Esophagus squamous epithelium (tissue), 5 donors: ENCODE data around the gene PITPNB. TPM values are rescaled to one million over a fixed set of nuclear protein-coding genes. Genes with fewer than 3 reads are reported as not detected.
A peak's percentile ranks its signal among the peaks of the same experiment; 100 is the strongest.

Experiments used
- DNase-seq: peaks from one replicate; lab custom pipeline; 2025; lab: John Stamatoyannopoulos, UW
- H3K27ac ChIP-seq, 4 donors: fragments of 200-600 bp; sonication (generic); one replicate each; pipeline ENCODE4 v1.5.1; 2016 to 2019; ENCODE audit warnings: mild to moderate bottlenecking in 1 of 4
- H3K27me3 ChIP-seq, 4 donors: fragments of 200-600 bp; sonication (generic); 1 replicate in 3 of 4; 2 replicates in 1 of 4; pipeline versions ENCODE4 v1.5.1 to v1.6.0; 2017 to 2021; ENCODE audit warnings: antibody characterized with exemption in 1 of 4
- H3K36me3 ChIP-seq, 3 donors: fragments of 200-600 bp; sonication (generic); one replicate each; pipeline ENCODE4 v1.5.1; 2016 to 2019
- H3K4me1 ChIP-seq, 3 donors: fragments of 200-600 bp; sonication (generic); one replicate each; pipeline ENCODE4 v1.5.1; 2017 to 2019
- H3K4me3 ChIP-seq, 4 donors: fragments of 200-600 bp; sonication (generic); 1 replicate in 3 of 4; 2 replicates in 1 of 4; pipeline ENCODE4 v1.5.1; 2016 to 2019; ENCODE audit warnings: mild to moderate bottlenecking in 2 of 4, moderate library complexity in 1 of 4
- H3K9me3 ChIP-seq, 3 donors: fragments of 200-600 bp; sonication (generic); one replicate each; pipeline ENCODE4 v1.5.1; 2016 to 2019
- POLR2A ChIP-seq, 4 donors: fragments of 450-650 bp; IDR thresholded peaks; one replicate each; pipeline ENCODE4 v1.6.1; 2017; ENCODE audit warnings: antibody characterized with exemption in 4 of 4, mild to moderate bottlenecking in 4 of 4, moderate library complexity in 3 of 4
- WGBS, 2 donors: methylation state at CpG; one replicate each; pipeline ENCODE4 v1.1.5; 2018; 5-methylcytosine and 5-hydroxymethylcytosine counted together
- intact Hi-C: fragments of 100-400 bp; cut with DNase I; formaldehyde crosslinking; loops from one replicate; pipeline ENCODE4 v1.15.0; 2022
- total RNA-seq, 4 donors: library from RNA; depleted of rRNA; stranded (reverse); fragments of >200 nt; gene quantifications; one replicate each; pipeline ENCODE4 v1.1.0, GENCODE V29; 2016
- TF ChIP-seq, protein P1 (sequence below), 6 experiments: fragments of 450-650 bp in 4 of 6; fragments of 200-600 bp in 2 of 6; sonication (generic) in 2 of 6; IDR thresholded peaks; one replicate each; pipeline ENCODE4 v1.5.1; 2016 to 2019; ENCODE audit warnings: antibody characterized with exemption in 6 of 6, mild to moderate bottlenecking in 4 of 6, moderate library complexity in 4 of 6
- donor health status: DM: yes; HTN: yes; CAD: no.

PITPNB gene
- total RNA-seq, 4 donors from 2014 or later: 26.4 to 68.9 (median 46.4) TPM

DNA sequence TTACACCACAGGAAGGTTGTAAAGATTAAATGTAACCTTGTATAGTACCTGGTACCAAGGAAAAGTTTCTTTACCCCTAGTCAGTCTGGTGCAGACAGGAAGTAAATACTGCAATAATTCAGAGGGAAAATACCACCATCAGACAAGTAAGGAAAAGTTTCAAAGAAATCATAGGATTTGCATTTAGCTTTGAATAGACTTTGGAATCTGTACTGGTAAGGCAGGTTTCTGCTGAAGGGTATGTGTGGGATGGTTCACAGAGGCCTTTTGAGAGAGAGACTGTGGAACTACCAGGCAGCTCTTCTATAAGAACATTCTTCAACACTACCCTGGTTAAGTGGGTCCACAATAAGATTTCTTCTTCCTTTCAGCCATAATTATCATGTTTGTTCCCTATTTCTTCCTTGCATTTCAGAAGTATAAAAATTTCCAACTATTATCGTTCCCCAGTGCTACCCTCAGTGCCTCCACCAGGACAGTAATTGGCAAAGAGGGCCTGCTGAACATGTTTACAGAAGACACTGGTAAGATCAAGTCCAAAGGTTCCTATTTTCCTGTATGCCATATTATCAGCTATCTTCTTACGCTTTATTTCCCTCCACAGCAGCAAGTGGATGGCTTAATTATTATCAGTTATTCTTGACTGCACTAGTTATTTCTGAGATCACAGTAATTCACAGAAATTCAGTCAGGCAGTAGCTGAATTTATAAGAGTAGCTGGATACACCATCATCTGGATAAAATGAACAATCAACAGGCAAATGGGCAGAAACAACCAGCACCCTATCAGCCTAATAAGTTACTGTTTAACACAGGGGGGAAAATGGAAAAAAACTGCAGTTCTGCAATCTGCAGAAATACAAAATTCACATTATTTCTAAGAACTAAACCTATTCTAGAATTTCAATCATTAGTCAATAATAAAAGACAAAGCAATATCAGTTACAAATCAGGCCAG is 48.5 kb downstream of the PITPNB start:
- H3K4me3 ChIP-seq: no peak overlapping the region
- H3K27ac ChIP-seq: peak overlapping the region; percentile 17 to 92 (median 72)
- 66 to 76% methylated on average over 2 of the region's 2 CpGs for WGBS, 2 donors
- H3K9me3 ChIP-seq: no peaks in the 10 kb centered on the region
- DNase-seq: no peak
- peaks cover 5 to 96% (median 41%) of the 10 kb centered on the region in 3 donors for H3K4me1 ChIP-seq
- TF ChIP-seq, protein P1, sequence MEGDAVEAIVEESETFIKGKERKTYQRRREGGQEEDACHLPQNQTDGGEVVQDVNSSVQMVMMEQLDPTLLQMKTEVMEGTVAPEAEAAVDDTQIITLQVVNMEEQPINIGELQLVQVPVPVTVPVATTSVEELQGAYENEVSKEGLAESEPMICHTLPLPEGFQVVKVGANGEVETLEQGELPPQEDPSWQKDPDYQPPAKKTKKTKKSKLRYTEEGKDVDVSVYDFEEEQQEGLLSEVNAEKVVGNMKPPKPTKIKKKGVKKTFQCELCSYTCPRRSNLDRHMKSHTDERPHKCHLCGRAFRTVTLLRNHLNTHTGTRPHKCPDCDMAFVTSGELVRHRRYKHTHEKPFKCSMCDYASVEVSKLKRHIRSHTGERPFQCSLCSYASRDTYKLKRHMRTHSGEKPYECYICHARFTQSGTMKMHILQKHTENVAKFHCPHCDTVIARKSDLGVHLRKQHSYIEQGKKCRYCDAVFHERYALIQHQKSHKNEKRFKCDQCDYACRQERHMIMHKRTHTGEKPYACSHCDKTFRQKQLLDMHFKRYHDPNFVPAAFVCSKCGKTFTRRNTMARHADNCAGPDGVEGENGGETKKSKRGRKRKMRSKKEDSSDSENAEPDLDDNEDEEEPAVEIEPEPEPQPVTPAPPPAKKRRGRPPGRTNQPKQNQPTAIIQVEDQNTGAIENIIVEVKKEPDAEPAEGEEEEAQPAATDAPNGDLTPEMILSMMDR (IDR thresholded peaks at IDR 0.05): no peak
- TF ChIP-seq POLR2A (IDR thresholded peaks at IDR 0.05): no peak
- intact Hi-C loops: no loop called here
- H3K27me3 ChIP-seq: no peaks in the 10 kb centered on the region
- H3K36me3 ChIP-seq: peaks cover 0 to 44% (median 11%) of the 10 kb centered on the region in 3 donors

DNA sequence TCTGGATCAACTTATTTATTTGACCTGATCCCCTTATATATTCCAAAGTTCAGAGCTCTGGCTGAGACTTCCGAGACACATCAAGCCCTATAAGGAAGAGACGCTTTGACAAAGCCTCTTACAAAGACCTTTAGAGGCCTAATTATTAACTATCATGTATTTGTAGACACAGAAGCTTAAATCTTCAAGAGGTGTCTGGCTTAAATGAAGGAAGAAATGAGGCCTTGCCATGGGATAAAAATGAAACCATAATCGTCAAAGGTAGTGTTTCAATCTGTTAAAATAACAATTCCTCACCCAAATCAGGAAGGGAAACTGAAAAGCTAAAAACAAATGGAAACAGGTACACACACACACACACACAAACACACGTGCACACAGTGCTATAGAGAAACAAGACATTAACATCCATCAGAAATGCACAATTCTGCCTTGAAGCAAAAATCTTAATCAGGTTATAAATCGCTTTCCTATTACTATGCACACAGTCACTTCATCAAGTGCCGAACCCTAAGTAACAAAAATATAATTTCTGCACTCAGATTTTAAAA is 50.2 kb downstream of the PITPNB start:
- peaks cover 5 to 85% (median 41%) of the 10 kb centered on the region in 3 donors for H3K4me1 ChIP-seq
- no peaks in the 10 kb centered on the region for H3K27me3 ChIP-seq
- H3K36me3 ChIP-seq: peaks cover 0 to 38% (median 11%) of the 10 kb centered on the region in 3 donors
- no peak for TF ChIP-seq POLR2A (IDR thresholded peaks at IDR 0.05)
- TF ChIP-seq, protein P1 (IDR thresholded peaks at IDR 0.05): no peak
- no peak for DNase-seq
- intact Hi-C loops: no loop called here
- H3K4me3 ChIP-seq: peak overlapping the region in 1 of 4 donors; percentile 0
- WGBS, 2 donors: 59 to 67% methylated on average over 6 of the region's 6 CpGs
- no peaks in the 10 kb centered on the region for H3K9me3 ChIP-seq
- peak overlapping the region; percentile 70 to 92 (median 88) for H3K27ac ChIP-seq

DNA sequence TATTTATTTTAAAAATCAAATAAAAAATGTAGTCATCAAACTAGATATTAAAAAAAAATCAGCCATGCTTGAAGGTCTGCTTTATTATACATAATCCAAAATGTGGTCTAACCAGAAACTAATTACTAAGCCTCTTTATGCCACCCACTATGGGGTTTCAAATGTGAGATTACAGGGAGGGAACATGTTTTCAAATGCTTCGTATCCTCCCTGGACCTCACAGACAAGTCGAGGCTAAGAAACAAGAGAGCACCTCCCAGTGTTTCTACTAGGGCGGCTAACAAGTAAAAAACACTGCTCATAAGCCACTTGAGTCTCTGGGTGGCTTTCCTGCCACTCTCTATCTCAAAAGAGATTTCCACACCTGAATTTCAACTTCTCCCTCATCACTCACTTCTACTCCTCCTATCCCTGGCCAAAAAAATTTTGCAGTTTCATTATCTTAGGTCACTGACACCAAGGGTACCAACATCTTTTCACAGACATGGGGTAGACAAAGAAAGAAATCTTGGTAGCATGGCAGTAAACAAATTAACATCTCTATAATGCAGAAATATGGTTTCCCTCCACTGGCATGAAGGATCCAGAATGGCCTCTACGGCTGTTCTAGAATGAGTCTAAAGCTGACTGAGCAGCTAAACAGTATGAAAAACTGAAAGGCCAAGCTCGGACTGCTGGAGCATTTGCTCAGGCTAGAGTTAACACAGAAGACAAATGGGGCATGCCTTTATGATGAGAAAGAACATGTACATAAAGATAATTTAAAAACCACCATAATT is 50.9 kb downstream of the PITPNB start:
- Histone ChIP-seq H3K4me1 (peaks cover 5 to 86% (median 44%) of the 10 kb centered on the region in 3 donors), H3K36me3 (peaks cover 0 to 38% (median 6%) of the 10 kb centered on the region in 3 donors), H3K27ac (peak overlapping the region; percentile 70 to 92 (median 88)), H3K27me3 (no peaks in the 10 kb centered on the region), H3K9me3 (no peaks in the 10 kb centered on the region), H3K4me3 (peak overlapping the region in 1 of 4 donors; percentile 0)
- intact Hi-C loops: no loop called here
- 47 to 63% methylated on average over 5 of the region's 5 CpGs for WGBS, 2 donors
- no peak for DNase-seq
- no peak for TF ChIP-seq POLR2A (IDR thresholded peaks at IDR 0.05)
- TF ChIP-seq, protein P1 (IDR thresholded peaks at IDR 0.05): no peak

DNA sequence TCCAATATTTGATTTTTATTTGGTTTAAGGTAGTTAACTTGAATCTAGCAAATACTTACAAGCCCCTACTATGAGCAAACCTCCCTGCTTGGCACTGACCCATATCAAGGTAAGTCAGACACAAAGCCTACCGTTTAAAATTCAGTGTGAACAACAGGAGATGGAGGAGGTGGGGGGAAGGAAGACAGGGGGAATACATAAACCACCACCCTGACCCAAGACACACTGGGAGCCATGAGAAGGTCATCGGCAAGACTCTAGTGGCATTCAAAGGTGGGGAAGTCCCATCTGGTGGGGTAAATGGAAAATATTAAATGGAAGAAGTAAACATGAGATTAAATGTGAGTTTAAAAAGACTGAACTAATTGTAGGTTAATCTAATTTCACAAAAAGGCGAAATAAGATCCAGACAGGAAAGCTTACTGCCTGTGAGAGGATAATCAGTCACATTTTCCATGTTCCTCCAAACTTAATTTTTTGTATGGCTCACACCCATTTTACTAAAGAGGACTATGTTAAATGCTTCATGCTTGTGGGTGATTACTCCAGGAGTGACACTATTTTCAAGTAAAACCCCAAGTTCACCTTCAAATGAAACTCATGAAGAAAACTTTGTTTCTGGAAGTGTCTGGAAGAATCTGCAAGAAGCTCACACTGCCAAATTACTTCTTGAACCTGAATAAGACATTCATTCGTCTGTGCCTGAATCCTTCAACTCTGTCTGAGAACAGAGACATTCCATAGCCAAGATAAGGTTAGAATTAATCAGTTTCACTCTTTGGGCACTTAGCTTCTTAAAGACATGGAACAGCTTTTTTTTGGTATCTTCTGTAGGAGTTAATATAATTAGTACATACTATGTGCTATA is 51.7 kb downstream of the PITPNB start:
- Histone ChIP-seq H3K4me3 (no peak overlapping the region), H3K27me3 (no peaks in the 10 kb centered on the region), H3K4me1 (peaks cover 5 to 86% (median 48%) of the 10 kb centered on the region in 3 donors), H3K9me3 (no peaks in the 10 kb centered on the region), H3K36me3 (peaks cover 0 to 38% (median 0%) of the 10 kb centered on the region in 3 donors), H3K27ac (peak overlapping the region; percentile 70 to 92 (median 88))
- TF ChIP-seq, protein P1 (IDR thresholded peaks at IDR 0.05): no peak
- TF ChIP-seq POLR2A (IDR thresholded peaks at IDR 0.05): no peak
- no peak for DNase-seq
- 36 to 41% methylated on average over 4 of the region's 4 CpGs for WGBS, 2 donors
- intact Hi-C loops: no loop called here
